ENCODE measurements around the gene VEPH1. TPM values are rescaled to one million over a fixed set of nuclear protein-coding genes. Genes with fewer than 3 reads are reported as not detected.

The VEPH1 gene
- total RNA-seq, 2 donors from 2014 or later: not detected

DNA sequence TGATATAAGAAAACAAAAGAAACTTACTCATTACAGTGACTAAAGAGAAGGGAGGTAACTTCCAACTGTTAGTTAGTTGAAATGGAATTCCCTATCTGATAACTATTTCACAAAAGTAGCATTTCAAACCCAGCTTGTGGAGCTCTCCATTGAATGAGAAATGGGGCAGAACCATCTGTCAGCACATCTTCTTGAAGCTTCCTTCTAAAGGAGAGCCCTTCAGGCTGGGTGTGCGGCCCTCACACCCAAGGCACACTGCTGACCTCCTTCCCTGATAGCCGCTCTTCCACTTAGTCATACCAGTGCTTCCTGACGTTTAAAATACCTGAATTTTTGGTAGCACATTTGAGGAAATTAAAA is 28.1 kb upstream of the VEPH1 start:
- no peak for ATAC-seq (replicated peaks)
- H3K4me3 Mint-ChIP-seq: no peak overlapping the region
- H3K27ac Mint-ChIP-seq: no peak overlapping the region

DNA sequence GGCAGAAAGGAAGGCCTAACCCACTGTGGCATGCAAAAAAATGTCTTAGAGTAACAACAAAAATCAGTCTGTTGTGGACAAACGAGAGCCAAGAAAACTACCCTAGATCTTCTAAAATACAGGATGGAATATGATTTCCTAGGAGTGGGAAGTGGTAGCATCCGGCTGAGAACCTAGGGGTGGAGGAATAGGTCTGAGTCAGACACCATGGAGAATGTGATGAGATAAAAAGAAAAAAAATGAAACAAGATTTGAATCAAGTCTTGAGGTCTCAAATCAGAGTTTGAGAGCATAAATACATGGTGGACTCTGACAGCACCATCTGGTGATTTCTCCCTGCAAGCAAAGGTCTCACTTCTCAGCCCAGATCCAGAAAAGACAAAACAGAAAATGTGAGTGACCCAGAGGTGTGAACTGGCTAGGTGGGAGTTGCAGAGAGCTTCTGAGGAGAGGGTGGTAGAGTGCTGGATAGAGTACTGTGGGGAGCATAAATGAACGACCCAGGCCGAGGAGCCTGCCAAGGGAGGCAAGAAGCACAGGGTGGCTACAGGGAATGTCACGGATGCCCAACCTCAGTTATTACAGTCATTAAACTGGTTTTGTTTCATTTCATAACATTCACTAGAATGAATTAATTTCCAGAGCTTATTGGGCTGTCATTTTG is 27.6 kb upstream of the VEPH1 start:
- no peak for ATAC-seq (replicated peaks)
- H3K27me3 Mint-ChIP-seq: no peaks in the 10 kb centered on the region
- no peaks in the 10 kb centered on the region for H3K9me3 Mint-ChIP-seq
- H3K27ac Mint-ChIP-seq: no peak overlapping the region
- no peaks in the 10 kb centered on the region for H3K4me1 Mint-ChIP-seq
- H3K4me3 Mint-ChIP-seq: no peak overlapping the region
- H3K36me3 Mint-ChIP-seq (ENCODE audit: low read depth): no peaks in the 10 kb centered on the region

More for the DNA sequence above, 28.1 kb upstream of the VEPH1 start:
- no peaks in the 10 kb centered on the region for H3K27me3 Mint-ChIP-seq
- H3K9me3 Mint-ChIP-seq: no peaks in the 10 kb centered on the region
- no peaks in the 10 kb centered on the region for H3K4me1 Mint-ChIP-seq
- H3K36me3 Mint-ChIP-seq (ENCODE audit: low read depth): no peaks in the 10 kb centered on the region

DNA sequence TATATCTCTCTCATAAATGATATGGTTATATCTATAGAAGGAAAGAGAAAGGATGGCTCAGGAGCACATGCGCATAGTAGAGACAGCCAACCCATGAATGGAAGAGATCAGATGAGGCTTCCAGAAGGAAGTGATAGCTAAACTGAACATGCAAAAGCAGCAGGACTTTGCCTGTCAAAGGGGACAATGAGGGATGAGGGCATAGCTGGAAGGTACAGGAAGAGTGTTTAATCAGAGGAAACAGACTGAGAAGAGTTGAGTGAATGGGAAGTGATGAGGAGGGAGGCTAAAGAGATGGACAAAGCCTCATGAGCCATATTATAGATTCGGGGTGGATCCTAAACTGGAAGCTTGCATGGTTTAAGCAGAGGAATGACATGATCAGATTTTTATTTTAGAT is 26.5 kb upstream of the VEPH1 start:
- ATAC-seq (replicated peaks): no peak
- Mint-ChIP-seq H3K36me3 (ENCODE audit: low read depth) (no peaks in the 10 kb centered on the region), H3K9me3 (no peaks in the 10 kb centered on the region), H3K4me3 (no peak overlapping the region), H3K4me1 (no peaks in the 10 kb centered on the region), H3K27ac (no peak overlapping the region), H3K27me3 (no peaks in the 10 kb centered on the region)

DNA sequence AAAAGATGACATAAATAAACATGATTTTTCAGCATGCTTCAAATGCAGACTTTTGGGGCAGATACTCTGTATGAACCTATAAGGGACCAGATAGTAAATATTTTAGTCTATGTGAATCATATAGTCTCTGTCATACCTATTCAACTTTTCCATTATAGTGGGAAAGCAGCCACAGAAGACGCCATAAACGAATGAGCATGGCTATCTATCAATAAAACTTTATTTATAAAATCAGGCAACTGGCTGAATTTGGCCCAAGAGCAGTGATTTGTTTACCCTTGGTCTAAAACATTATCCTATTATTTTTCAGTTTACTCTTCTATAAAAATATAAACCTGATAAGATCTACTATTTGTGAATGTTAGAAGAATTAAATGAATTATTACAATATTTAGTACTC is 25.9 kb upstream of the VEPH1 start:
- no peaks in the 10 kb centered on the region for H3K9me3 Mint-ChIP-seq
- no peaks in the 10 kb centered on the region for H3K36me3 Mint-ChIP-seq (ENCODE audit: low read depth)
- no peak for ATAC-seq (replicated peaks)
- no peak overlapping the region for H3K27ac Mint-ChIP-seq
- no peak overlapping the region for H3K4me3 Mint-ChIP-seq
- no peaks in the 10 kb centered on the region for H3K27me3 Mint-ChIP-seq
- no peaks in the 10 kb centered on the region for H3K4me1 Mint-ChIP-seq

DNA sequence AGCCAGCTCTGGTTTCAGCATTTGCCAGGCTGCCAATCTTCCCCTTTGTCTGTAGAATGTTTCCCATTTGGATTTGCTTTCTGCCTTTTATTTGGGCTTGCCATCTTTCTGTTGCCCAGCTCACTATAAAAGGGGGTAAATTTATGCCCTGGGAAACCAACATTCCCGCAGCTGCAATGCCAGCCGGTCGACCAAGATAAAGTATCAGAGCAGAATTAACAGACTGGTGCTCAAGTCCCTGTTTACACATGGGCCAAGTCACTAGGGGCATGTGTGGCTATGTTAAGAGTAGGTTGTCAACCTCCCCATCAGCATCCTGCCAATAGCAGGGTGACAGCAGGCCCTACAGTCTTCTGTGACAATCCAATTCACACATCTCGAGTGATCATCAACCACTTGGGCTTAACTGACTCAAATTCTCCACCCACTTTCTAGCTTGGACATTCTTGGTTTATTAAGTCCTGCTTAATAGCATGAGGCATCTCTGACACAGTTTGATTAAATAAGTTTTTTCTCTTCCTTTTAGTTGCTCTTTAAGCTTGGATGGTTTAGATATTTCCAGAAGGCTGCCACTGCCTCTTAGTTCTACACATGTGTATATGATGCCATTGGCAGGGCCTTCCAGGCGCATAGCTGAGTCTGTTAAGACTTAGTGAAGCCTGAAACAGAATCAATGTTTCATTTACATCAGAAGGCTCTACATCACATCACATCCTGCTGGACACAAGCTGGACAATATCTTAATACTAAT is 24.1 kb upstream of the VEPH1 start:
- no peaks in the 10 kb centered on the region for H3K36me3 Mint-ChIP-seq (ENCODE audit: low read depth)
- no peak overlapping the region for H3K27ac Mint-ChIP-seq
- ATAC-seq (replicated peaks): no peak
- no peaks in the 10 kb centered on the region for H3K4me1 Mint-ChIP-seq
- H3K27me3 Mint-ChIP-seq: no peaks in the 10 kb centered on the region
- H3K4me3 Mint-ChIP-seq: no peak overlapping the region
- H3K9me3 Mint-ChIP-seq: no peaks in the 10 kb centered on the region

DNA sequence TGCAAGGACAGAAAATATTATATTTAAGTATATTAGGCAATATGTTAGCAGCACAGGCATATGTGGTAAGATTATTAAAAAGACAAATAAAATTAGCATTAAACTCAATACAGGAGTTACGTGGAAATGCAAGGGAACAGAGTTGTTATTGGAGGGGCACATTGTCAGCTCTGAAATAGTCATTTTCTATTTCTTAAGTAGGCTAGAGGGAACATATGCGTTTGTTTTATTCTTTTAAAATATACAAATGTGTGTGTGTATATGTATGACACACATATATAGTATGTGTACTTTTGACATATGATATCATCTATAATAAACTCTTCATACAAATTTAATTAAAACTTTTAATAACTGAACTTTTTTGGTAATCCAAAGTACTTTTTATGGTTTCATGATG is 22.8 kb upstream of the VEPH1 start:
- no peaks in the 10 kb centered on the region for H3K9me3 Mint-ChIP-seq
- no peaks in the 10 kb centered on the region for H3K36me3 Mint-ChIP-seq (ENCODE audit: low read depth)
- no peaks in the 10 kb centered on the region for H3K27me3 Mint-ChIP-seq
- no peak overlapping the region for H3K4me3 Mint-ChIP-seq
- no peak for ATAC-seq (replicated peaks)
- no peaks in the 10 kb centered on the region for H3K4me1 Mint-ChIP-seq
- no peak overlapping the region for H3K27ac Mint-ChIP-seq

GRCh38 chr3:157523814-157524213 is 20.6 kb upstream of the VEPH1 start:
- Mint-ChIP-seq H3K4me1 (no peaks in the 10 kb centered on the region), H3K9me3 (no peaks in the 10 kb centered on the region), H3K4me3 (no peak overlapping the region), H3K27me3 (peaks cover 5% of the 10 kb centered on the region), H3K27ac (no peak overlapping the region), H3K36me3 (ENCODE audit: low read depth) (no peaks in the 10 kb centered on the region)
- ATAC-seq (replicated peaks): no peak

DNA sequence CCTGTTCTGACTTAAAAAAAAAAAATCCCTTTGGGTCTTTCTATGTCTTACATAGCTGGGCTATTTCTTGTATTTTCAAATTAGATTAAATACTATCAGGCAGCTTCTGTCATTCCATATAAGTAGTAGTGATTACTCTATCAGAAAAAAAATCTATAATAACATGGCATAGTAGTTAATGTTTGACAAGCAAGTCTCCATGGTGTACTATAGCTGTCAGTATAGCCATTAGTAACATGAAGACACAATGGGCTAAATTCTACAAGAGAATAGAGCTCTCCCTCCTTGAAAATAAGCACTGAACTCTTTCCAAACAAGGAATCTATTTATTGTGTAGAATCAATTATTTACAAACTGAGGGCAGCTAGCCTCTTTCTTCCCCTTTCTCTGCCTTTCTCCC is 19.4 kb upstream of the VEPH1 start:
- Mint-ChIP-seq H3K4me3 (no peak overlapping the region), H3K36me3 (ENCODE audit: low read depth) (no peaks in the 10 kb centered on the region), H3K27ac (no peak overlapping the region), H3K27me3 (peaks cover 5% of the 10 kb centered on the region), H3K4me1 (no peaks in the 10 kb centered on the region), H3K9me3 (no peaks in the 10 kb centered on the region)
- ATAC-seq (replicated peaks): no peak

GRCh38 chr3:157520485-157521150 is 17.4 kb upstream of the VEPH1 start:
- Mint-ChIP-seq H3K4me3 (no peak overlapping the region), H3K36me3 (ENCODE audit: low read depth) (no peaks in the 10 kb centered on the region), H3K27ac (no peak overlapping the region), H3K27me3 (peaks cover 5% of the 10 kb centered on the region), H3K4me1 (no peaks in the 10 kb centered on the region), H3K9me3 (no peaks in the 10 kb centered on the region)
- ATAC-seq (replicated peaks): no peak

GRCh38 chr3:157518881-157519280 is 15.7 kb upstream of the VEPH1 start:
- Mint-ChIP-seq H3K27me3 (peaks cover 5% of the 10 kb centered on the region), H3K4me1 (no peaks in the 10 kb centered on the region), H3K27ac (no peak overlapping the region), H3K4me3 (no peak overlapping the region), H3K36me3 (ENCODE audit: low read depth) (no peaks in the 10 kb centered on the region), H3K9me3 (no peaks in the 10 kb centered on the region)
- ATAC-seq (replicated peaks): no peak

- H3K9me3 Mint-ChIP-seq: no peaks in the 10 kb centered on the region
- H3K27me3 Mint-ChIP-seq: peaks cover 5% of the 10 kb centered on the region
- H3K4me3 Mint-ChIP-seq: no peak overlapping the region
- H3K4me1 Mint-ChIP-seq: no peaks in the 10 kb centered on the region
- no peak for ATAC-seq (replicated peaks)
- H3K36me3 Mint-ChIP-seq (ENCODE audit: low read depth): no peaks in the 10 kb centered on the region
- no peak overlapping the region for H3K27ac Mint-ChIP-seq
Measured at GRCh38 chr3:157516928-157517327, 13.7 kb upstream of the VEPH1 start.

DNA sequence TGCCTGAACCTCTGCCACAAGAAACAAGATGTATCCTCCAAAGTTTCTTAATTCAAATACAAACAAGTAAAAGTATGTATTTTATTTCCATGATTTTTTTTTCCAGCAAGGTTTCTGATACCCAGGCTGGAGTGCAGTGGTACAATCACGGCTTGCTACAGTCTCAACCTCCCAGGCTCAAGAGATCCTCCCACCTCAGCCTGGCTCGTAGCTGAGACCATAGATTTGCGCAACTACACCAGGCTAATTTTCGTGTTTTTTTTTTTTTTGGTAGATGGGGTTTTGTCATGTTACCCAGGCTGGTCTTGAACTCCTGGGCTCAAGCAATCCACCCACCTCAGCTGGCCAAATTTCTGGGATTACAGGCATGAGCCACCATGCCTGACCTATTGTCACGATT is 12.2 kb upstream of the VEPH1 start:
- Mint-ChIP-seq H3K36me3 (ENCODE audit: low read depth) (no peaks in the 10 kb centered on the region), H3K27me3 (peaks cover 4% of the 10 kb centered on the region), H3K27ac (no peak overlapping the region), H3K9me3 (no peaks in the 10 kb centered on the region), H3K4me3 (no peak overlapping the region), H3K4me1 (no peaks in the 10 kb centered on the region)
- no peak for ATAC-seq (replicated peaks)

DNA sequence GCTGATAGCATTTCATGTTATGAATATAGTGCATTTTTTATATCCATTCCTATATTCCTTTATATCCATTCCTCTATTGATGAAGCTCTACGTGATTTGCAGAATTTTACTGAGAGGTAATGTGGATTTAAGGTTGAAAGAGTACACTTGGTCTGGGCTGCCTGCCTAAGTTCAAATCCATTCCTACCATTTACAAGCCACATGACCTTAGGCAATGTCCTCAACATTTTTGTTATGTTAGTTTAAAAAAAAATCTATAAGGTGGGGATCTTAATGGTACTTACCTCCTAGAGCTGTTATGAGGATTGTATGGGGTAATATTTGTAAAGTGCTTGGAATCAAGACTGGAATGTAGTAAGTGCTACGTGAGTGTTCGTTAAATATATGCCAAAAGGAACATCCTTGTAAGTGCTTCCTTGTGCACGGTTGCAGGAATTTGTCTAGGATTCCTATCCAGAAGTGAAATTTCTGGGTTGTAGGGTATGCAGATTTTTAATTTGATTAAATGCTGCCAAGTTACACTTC is 11.2 kb upstream of the VEPH1 start:
- no peaks in the 10 kb centered on the region for H3K9me3 Mint-ChIP-seq
- no peak for ATAC-seq (replicated peaks)
- no peaks in the 10 kb centered on the region for H3K36me3 Mint-ChIP-seq (ENCODE audit: low read depth)
- H3K4me3 Mint-ChIP-seq: no peak overlapping the region
- peaks cover under 1% of the 10 kb centered on the region for H3K27me3 Mint-ChIP-seq
- no peak overlapping the region for H3K27ac Mint-ChIP-seq
- H3K4me1 Mint-ChIP-seq: no peaks in the 10 kb centered on the region

DNA sequence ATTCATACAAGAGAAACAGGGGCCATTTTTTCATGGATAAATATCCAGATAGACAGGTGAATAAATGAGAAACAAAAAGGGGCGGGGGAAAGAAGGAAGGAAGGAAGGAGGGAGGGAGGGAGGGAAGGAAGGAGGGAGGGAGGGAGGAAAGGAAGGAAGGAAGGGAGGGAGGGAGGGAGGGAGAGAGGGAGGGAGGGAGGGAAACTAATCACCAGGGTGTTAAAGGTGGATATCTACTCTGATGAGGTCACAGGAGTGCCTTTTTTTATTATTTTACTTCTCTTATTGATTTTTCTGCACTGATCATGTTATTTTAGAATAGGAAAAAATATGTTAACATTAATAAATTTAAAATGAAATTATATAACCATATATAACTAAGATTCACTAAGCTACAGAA is 10.4 kb upstream of the VEPH1 start:
- no peak for ATAC-seq (replicated peaks)
- no peaks in the 10 kb centered on the region for H3K9me3 Mint-ChIP-seq
- no peaks in the 10 kb centered on the region for H3K36me3 Mint-ChIP-seq (ENCODE audit: low read depth)
- no peak overlapping the region for H3K4me3 Mint-ChIP-seq
- H3K27me3 Mint-ChIP-seq: peaks cover 1% of the 10 kb centered on the region
- no peaks in the 10 kb centered on the region for H3K4me1 Mint-ChIP-seq
- no peak overlapping the region for H3K27ac Mint-ChIP-seq

- H3K36me3 Mint-ChIP-seq (ENCODE audit: low read depth): no peaks in the 10 kb centered on the region
- no peak for ATAC-seq (replicated peaks)
- H3K9me3 Mint-ChIP-seq: no peaks in the 10 kb centered on the region
- no peak overlapping the region for H3K27ac Mint-ChIP-seq
- no peaks in the 10 kb centered on the region for H3K4me1 Mint-ChIP-seq
- H3K4me3 Mint-ChIP-seq: no peak overlapping the region
- peaks cover 7% of the 10 kb centered on the region for H3K27me3 Mint-ChIP-seq
Measured at GRCh38 chr3:157512534-157512933, 9.3 kb upstream of the VEPH1 start.

All from activated T-helper 17 cell treated with anti-CD3 and anti-CD28 coated beads, Interleukin-2, amount 50 U/mL, for 72 hours (primary cell).